Skeletal muscle tissue (tissue), 4 donors: ENCODE data around the gene IFNA2. TPM values are rescaled to one million over a fixed set of nuclear protein-coding genes. Genes with fewer than 3 reads are reported as not detected.

Experiments
- H3K27ac ChIP-seq: one replicate; pipeline ENCODE4 v1.7.0; 2013; ENCODE audit warnings: mild to moderate bottlenecking, low read depth, low read length, inconsistent platforms
- H3K27me3 ChIP-seq, 3 donors: one replicate each; pipeline ENCODE4 v1.7.0; 2013; ENCODE audit warnings: low read length in 3 of 3; ENCODE audit not compliant: control insufficient read depth in 3 of 3, insufficient read depth in 3 of 3
- H3K36me3 ChIP-seq, 3 donors: one replicate each; pipeline ENCODE4 v1.7.0; 2013; ENCODE audit warnings: low read length in 3 of 3; ENCODE audit not compliant: control insufficient read depth in 3 of 3, insufficient read depth in 3 of 3
- H3K4me1 ChIP-seq, 3 donors: one replicate each; pipeline ENCODE4 v1.7.0; 2013; ENCODE audit warnings: low read length in 3 of 3, mild to moderate bottlenecking in 3 of 3; ENCODE audit not compliant: control insufficient read depth in 3 of 3, insufficient read depth in 3 of 3
- H3K4me3 ChIP-seq, 3 donors: one replicate each; pipeline ENCODE4 v1.7.0; 2013; ENCODE audit warnings: low read length in 3 of 3
- H3K9ac ChIP-seq, 3 donors: one replicate each; pipeline ENCODE4 v1.7.0; 2013; ENCODE audit warnings: low read length in 3 of 3, mild to moderate bottlenecking in 3 of 3, moderate library complexity in 2 of 3, low read depth in 1 of 3
- H3K9me3 ChIP-seq, 3 donors: one replicate each; pipeline ENCODE4 v1.7.0; 2013; ENCODE audit warnings: low read length in 3 of 3; ENCODE audit not compliant: control insufficient read depth in 3 of 3
- total RNA-seq: library from RNA; depleted of rRNA; stranded (reverse); fragments of >200 nt; gene quantifications from one replicate; pipeline ENCODE4 v1.2.3, GENCODE V29; 2014
- donor health status: Osteomylitis.

The IFNA2 gene
- total RNA-seq, 1 donor from 2014 or later: not detected

DNA sequence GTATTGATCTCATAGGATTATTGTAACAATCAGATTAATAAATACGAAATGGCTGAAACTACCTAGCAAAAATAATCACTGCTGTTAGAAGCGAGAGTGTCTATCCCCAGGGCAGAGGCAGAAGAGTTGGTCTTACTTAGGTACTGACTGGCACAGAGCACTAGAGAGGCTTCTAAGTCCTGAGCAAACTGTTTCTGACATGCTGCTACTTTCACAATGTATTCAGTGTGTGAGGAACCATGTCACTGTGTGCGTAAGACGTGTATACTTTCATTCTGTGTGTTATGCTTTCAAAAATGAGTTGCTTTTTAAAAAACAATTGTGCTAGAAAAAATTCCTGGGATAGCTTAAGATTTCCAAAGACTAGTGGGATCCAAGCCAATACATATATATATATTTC, 44.5 kb downstream of the IFNA2 start:
- no peak overlapping the region for H3K27ac ChIP-seq
- H3K4me1 ChIP-seq: no peaks in the 10 kb centered on the region

GRCh38 chr9:21336457-21336856, 48.7 kb downstream of the IFNA2 start:
- Histone ChIP-seq H3K27me3 (no peaks in the 10 kb centered on the region), H3K36me3 (peaks cover 0 to 5% (median 3%) of the 10 kb centered on the region in 3 donors), H3K4me1 (peaks cover 22 to 32% (median 22%) of the 10 kb centered on the region in 3 donors), H3K9ac (no peak overlapping the region), H3K27ac (no peak overlapping the region), H3K9me3 (no peaks in the 10 kb centered on the region), H3K4me3 (no peak overlapping the region)

More for the DNA sequence above, 44.5 kb downstream of the IFNA2 start:
- no peaks in the 10 kb centered on the region for H3K9me3 ChIP-seq
- H3K4me3 ChIP-seq: no peak overlapping the region
- no peak overlapping the region for H3K9ac ChIP-seq
- H3K27me3 ChIP-seq: no peaks in the 10 kb centered on the region
- H3K36me3 ChIP-seq: no peaks in the 10 kb centered on the region

GRCh38 chr9:21334701-21335632, 50.2 kb downstream of the IFNA2 start, which contains the start of gene KLHL9:
TSS of gene KLHL9 (minus strand) at chr9:21335404. CDS start at chr9:21334859, 545 bp downstream.
- no peaks in the 10 kb centered on the region for H3K9me3 ChIP-seq
- peaks cover 27 to 37% (median 32%) of the 10 kb centered on the region in 3 donors for H3K4me1 ChIP-seq
- H3K9ac ChIP-seq: peak within 1 kb of the TSS; percentile 98 to 99 (median 98)
- peak within 1 kb of the TSS; percentile 88 to 99 (median 92) for H3K4me3 ChIP-seq
- H3K27me3 ChIP-seq: no peaks in the 10 kb centered on the region
- peak within 1 kb of the TSS; percentile 93 for H3K27ac ChIP-seq
- peaks cover 0 to 5% (median 3%) of the 10 kb centered on the region in 3 donors for H3K36me3 ChIP-seq

Other genes starting within 250 kb of the IFNA2 start
- not detected for gene IFNW1, start 243.6 kb downstream of the IFNA2 start, total RNA-seq
- not detected for gene IFNA21, start 218.7 kb downstream of the IFNA2 start, total RNA-seq
- gene IFNA4, start 197.8 kb downstream of the IFNA2 start, total RNA-seq: not detected
- gene IFNA7, start 183.2 kb downstream of the IFNA2 start, total RNA-seq: not detected
- gene IFNA10, start 178.3 kb downstream of the IFNA2 start, total RNA-seq: not detected
- gene IFNA16, start 168.1 kb downstream of the IFNA2 start, total RNA-seq: not detected
- not detected for gene IFNA17, start 157.2 kb downstream of the IFNA2 start, total RNA-seq
- gene IFNA14, start 145.4 kb downstream of the IFNA2 start, total RNA-seq: not detected
- not detected for gene IFNA5, start 80.1 kb downstream of the IFNA2 start, total RNA-seq
- 24.5 TPM for gene KLHL9, start 50.0 kb downstream of the IFNA2 start, total RNA-seq
- not detected for gene IFNA6, start 34.5 kb downstream of the IFNA2 start, total RNA-seq
- 0.52 TPM for gene IFNA13, start 17.3 kb downstream of the IFNA2 start, total RNA-seq
- gene IFNA8, start 23.7 kb upstream of the IFNA2 start, total RNA-seq: not detected
- not detected for gene IFNA1, start 55.0 kb upstream of the IFNA2 start, total RNA-seq
- not detected for gene IFNE, start 96.9 kb upstream of the IFNA2 start, total RNA-seq